HG02610 (cell line): ENCODE results near the gene INHBE.
A peak's percentile ranks its signal among the peaks of the same experiment; 100 is the strongest.
"Not testable (repeated sequence)": the region's sequence is repeated elsewhere in the genome, so short reads cannot be mapped to it uniquely, and the experiment has no call there.

ENCODE experiments used
- ATAC-seq: cut with Tn5 transposase; IDR thresholded peaks from one replicate; pipeline ENCODE4 v1.9.1; 2021; ENCODE audit warnings: mild to moderate bottlenecking, moderate library complexity; ENCODE audit not compliant: unreplicated experiment

INHBE gene

GRCh38 chr12:57496822-57497221 is 41.7 kb downstream of the INHBE start:
- ATAC-seq = peak; percentile 88

GRCh38 chr12:57497223-57498131 is 42.4 kb downstream of the INHBE start:
- ATAC-seq = no peak

DNA sequence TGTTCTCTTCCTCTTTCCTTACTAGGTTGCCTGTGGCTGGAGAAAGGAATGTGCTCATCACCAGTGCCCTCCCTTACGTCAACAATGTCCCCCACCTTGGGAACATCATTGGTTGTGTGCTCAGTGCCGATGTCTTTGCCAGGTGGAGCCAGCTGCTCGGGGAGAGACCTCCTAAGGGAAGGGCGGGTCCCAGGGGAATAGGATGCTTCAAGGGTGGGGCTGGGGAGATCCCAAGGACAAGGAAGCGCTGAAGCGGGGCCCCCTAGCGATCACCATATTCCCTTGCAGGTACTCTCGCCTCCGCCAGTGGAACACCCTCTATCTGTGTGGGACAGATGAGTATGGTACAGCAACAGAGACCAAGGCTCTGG is 43.0 kb downstream of the INHBE start:
- no peak for ATAC-seq

DNA sequence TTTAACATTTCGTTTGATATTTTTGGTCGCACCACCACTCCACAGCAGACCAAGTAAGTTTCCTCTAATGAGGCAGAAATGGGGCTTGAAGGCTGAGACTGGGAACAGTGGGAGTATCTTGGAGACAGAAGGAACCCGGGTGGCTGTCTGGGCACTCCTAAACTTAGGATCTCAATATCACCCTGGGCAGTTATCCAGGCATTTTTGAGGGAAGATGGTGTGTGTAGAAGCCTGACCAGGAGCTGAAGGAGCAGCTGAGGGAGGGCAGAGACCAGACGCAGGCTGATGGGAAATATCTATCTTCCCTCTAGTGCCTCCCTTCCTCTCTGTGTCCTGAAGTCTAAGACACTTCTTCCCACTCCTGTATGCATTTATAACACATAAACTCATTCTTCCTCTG is 43.5 kb downstream of the INHBE start:
- ATAC-seq = no peak

DNA sequence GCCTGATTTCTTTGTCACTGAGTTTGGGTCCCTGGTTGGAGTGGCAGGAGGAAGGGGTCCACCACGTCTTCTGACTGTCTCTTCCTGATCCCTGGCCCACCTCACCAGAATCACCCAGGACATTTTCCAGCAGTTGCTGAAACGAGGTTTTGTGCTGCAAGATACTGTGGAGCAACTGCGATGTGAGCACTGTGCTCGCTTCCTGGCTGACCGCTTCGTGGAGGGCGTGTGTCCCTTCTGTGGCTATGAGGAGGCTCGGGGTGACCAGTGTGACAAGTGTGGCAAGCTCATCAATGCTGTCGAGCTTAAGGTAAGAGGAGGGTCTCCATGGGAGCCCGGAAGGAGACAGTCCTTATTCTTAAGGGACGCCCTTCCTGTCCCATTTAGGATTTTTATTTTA is 45.1 kb downstream of the INHBE start:
- ATAC-seq = no peak

DNA sequence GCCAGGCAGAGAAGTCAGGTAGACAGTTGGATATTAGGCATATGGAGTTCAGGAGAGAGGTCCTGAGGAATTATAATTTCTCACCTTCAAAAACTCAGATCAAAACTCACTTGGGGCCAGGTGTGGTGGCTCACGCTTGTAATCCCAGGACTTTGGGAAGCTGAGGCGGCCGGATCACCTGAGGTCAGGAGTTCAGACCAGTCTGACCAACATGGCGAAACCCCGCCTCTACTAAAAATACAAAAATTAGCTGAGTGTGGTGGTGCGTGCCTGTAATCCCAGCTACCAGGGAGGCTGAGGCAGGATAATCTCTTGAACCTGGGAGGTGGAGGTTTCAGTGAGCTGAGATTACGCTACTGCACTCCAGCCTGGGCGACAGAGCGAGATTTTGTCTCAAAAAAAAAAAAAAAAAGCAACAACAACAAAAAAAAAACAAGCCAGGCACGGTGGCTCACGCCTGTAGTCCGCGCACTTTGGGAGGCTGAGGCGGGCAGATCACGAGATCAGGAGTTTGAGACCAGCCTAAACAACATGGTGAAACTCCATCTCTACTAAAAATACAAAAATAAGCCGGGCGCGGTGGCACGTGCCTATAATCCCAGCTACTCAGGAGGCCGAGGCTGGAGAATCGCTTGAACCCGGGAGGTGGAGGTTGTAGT is 47.3 kb downstream of the INHBE start:
- not testable (repeated sequence) for ATAC-seq

- ATAC-seq = not testable (repeated sequence)
Measured at GRCh38 chr12:57506541-57506940, 51.4 kb downstream of the INHBE start.
